GM12865 (cell line): Measurements from ENCODE around the gene TAC4.
"Not testable (repeated sequence)": the region's sequence is repeated elsewhere in the genome, so short reads cannot be mapped to it uniquely, and the experiment has no call there.

Source experiments
- DNase-seq: peaks from one replicate; pipeline ENCODE4 v3.0.0; 2010; ENCODE audit warnings: low read depth
- H3K4me3 ChIP-seq: 2 replicates; pipeline ENCODE4 v1.5.1; 2011; ENCODE audit warnings: mild to moderate bottlenecking, low read depth, low read length, control low read depth
- TF ChIP-seq, protein P1 (sequence below): IDR thresholded peaks from 2 replicates; pipeline ENCODE4 v1.5.1; 2011; ENCODE audit warnings: low read length, control low read depth, low read depth, inconsistent platforms; ENCODE audit not compliant: insufficient read depth; ENCODE audit errors: missing control alignments

The TAC4 gene

GRCh38 chr17:49836111-49837030 lies 11.5 kb downstream of the TAC4 start:
- no peak for DNase-seq
- no peak overlapping the region for H3K4me3 ChIP-seq
- TF ChIP-seq, protein P1, sequence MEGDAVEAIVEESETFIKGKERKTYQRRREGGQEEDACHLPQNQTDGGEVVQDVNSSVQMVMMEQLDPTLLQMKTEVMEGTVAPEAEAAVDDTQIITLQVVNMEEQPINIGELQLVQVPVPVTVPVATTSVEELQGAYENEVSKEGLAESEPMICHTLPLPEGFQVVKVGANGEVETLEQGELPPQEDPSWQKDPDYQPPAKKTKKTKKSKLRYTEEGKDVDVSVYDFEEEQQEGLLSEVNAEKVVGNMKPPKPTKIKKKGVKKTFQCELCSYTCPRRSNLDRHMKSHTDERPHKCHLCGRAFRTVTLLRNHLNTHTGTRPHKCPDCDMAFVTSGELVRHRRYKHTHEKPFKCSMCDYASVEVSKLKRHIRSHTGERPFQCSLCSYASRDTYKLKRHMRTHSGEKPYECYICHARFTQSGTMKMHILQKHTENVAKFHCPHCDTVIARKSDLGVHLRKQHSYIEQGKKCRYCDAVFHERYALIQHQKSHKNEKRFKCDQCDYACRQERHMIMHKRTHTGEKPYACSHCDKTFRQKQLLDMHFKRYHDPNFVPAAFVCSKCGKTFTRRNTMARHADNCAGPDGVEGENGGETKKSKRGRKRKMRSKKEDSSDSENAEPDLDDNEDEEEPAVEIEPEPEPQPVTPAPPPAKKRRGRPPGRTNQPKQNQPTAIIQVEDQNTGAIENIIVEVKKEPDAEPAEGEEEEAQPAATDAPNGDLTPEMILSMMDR = no peak

DNA sequence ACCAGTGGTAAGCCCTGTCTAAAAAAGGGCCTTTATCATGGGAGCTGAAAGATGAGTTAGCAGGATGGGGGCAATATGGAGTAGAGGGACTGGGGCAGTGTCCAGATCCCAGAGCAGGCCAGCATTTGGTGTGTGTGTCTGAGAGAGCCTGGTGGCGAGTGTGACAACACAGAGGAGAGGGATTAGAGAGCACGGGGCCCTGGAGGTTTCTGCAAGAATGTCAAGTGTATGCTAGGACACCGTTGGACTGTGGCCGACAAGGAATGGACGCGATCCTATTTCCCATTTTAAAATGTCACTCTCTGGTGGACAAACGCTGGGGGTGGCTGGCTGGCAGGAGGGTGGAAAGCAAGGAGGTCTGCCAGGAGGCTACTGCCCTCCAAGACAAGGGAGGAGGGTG lies 12.4 kb downstream of the TAC4 start:
- TF ChIP-seq, protein P1 = no peak
- no peak overlapping the region for H3K4me3 ChIP-seq
- DNase-seq = no peak

GRCh38 chr17:49834118-49834743 lies 13.6 kb downstream of the TAC4 start:
- TF ChIP-seq, protein P1 = no peak
- DNase-seq = no peak
- H3K4me3 ChIP-seq = no peak overlapping the region

DNA sequence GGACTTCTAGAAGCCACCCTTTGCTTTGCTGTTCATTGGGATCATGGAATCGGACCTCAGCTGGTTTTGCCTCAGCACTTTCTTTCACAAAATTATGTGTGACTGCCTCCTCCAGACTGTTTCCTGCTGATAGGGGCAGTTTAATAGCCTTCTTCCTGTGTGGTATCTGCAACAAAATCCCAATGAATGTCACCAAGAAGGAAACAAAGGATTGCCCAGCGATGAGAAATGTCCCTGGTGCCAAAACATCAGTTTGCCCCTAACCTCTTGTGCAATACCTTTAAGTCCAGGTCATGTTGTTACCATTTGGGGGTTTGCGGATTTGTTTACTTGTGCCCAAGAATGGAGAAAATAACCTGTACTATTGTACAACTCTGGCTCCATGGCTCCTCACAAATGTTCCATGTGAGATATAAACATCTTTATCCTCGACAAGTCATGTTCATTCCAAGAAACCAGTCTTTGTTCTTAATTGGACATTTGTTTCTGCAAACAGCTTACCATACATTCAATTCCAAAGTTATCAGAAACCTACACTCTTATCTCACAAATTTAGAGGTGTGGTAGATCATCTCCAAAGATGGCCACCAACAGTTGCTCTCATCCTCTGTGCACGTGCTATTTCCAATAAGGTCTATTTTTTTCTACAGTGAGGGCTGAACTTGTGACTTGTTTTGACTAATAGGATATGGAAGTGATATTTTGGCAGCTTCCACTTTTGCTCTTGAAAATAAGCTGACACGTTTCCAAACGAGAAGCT lies 14.8 kb downstream of the TAC4 start:
- no peak overlapping the region for H3K4me3 ChIP-seq
- TF ChIP-seq, protein P1 = no peak
- DNase-seq = no peak

- TF ChIP-seq, protein P1 = no peak
- DNase-seq = no peak
- H3K4me3 ChIP-seq = no peak overlapping the region
Observed at GRCh38 chr17:49830605-49831004, 17.3 kb downstream of the TAC4 start.

- TF ChIP-seq, protein P1 = no peak
- H3K4me3 ChIP-seq = no peak overlapping the region
- DNase-seq = no peak
Observed at GRCh38 chr17:49829026-49829425, 18.8 kb downstream of the TAC4 start.

- DNase-seq = not testable (repeated sequence)
Observed at GRCh38 chr17:49828325-49828724, 19.5 kb downstream of the TAC4 start.

More at GRCh38 chr17:49828325-49828724, 19.5 kb downstream of the TAC4 start:
- not testable (repeated sequence) for H3K4me3 ChIP-seq
